ENCODE data around the gene KRTAP5-2.
"Not testable (repeated sequence)": the region's sequence is repeated elsewhere in the genome, so short reads cannot be mapped to it uniquely, and the experiment has no call there.

KRTAP5-2 gene

DNA sequence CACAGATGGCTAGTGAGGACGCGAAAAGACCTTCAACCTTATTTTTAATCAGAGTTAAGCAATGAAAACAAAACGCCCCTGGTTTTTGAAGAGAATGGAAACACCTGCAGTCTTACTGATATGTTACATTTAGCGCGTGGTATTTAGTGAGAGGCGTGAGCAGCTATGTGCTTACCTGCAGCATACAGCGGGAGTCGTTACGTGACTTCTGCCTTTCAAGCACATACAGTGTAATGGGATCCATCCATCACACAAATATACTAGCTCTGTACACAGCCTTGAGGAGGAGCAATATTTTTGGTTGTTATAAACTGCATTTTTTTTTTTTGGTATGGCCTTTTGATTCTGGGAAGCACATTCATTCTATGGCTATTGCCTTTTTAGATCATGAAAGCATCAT, 5.5 kb downstream of the KRTAP5-2 start:
- DNase-seq (ENCODE audit: low read depth): no peak
- TF ChIP-seq, protein P1, sequence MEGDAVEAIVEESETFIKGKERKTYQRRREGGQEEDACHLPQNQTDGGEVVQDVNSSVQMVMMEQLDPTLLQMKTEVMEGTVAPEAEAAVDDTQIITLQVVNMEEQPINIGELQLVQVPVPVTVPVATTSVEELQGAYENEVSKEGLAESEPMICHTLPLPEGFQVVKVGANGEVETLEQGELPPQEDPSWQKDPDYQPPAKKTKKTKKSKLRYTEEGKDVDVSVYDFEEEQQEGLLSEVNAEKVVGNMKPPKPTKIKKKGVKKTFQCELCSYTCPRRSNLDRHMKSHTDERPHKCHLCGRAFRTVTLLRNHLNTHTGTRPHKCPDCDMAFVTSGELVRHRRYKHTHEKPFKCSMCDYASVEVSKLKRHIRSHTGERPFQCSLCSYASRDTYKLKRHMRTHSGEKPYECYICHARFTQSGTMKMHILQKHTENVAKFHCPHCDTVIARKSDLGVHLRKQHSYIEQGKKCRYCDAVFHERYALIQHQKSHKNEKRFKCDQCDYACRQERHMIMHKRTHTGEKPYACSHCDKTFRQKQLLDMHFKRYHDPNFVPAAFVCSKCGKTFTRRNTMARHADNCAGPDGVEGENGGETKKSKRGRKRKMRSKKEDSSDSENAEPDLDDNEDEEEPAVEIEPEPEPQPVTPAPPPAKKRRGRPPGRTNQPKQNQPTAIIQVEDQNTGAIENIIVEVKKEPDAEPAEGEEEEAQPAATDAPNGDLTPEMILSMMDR (IDR thresholded peaks at IDR 0.05; ENCODE audit: low read length, missing control alignments): no peak
- no peak overlapping the region for H3K4me3 ChIP-seq (replicated peaks; ENCODE audit: low read depth, low read length)

DNA sequence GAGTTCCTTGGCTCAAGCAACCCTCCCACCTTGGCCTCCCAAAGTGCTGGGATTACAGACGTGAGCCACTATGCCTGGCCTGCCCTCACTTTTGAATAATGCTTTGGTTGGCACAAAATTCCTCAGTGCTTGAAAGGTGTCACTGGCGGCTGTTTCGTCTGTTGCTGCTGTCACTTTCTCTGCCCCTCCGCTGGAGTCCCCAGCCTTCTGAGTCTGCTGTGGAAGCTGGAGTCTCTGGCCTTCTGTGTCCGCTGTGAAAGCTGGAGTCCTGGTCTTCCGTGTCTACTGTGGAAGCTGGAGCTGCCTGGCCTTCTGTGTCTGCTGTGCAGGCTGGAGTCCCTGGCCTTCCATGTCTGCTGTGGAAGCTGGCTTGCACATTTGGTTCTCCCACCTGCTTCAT, 8.1 kb downstream of the KRTAP5-2 start:
- DNase-seq (ENCODE audit: low read depth): no peak
- TF ChIP-seq, protein P1 (IDR thresholded peaks at IDR 0.05; ENCODE audit: low read length, missing control alignments): no peak
- no peak overlapping the region for H3K4me3 ChIP-seq (replicated peaks; ENCODE audit: low read depth, low read length)

DNA sequence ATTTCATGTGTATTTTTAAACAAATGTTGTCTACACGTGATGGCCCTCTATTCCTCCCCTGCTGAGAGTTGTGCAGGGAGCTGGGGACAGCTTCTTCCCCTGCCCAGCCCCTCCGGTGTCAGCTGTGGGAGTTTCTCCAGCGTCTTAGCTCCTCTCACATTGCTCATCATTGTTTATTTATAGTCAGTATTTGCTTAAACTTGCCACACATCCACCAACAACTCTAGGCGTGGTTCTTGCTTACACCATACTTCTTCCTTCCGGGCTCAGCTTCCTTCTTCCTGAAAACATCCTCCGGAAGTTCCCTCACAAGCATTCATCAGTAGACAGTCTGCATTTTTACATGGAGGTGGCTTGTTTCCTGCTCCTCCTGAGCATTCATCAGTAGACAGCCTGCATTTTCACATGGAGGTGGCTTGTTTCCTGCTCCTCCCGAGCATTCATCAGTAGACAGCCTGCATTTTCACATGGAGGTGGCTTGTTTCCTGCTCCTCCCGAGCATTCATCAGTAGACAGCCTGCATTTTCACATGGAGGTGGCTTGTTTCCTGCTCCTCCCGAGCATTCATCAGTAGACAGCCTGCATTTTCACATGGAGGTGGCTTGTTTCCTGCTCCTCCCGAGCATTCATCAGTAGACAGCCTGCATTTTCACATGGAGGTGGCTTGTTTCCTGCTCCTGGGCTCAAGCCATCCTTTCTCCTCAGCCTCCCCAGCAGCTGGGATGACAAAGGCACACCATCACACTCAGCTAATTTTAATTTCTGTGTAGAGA, 8.7 kb downstream of the KRTAP5-2 start:
- DNase-seq (ENCODE audit: low read depth); H3K4me3 ChIP-seq (replicated peaks; ENCODE audit: low read depth, low read length): not testable (repeated sequence)

DNA sequence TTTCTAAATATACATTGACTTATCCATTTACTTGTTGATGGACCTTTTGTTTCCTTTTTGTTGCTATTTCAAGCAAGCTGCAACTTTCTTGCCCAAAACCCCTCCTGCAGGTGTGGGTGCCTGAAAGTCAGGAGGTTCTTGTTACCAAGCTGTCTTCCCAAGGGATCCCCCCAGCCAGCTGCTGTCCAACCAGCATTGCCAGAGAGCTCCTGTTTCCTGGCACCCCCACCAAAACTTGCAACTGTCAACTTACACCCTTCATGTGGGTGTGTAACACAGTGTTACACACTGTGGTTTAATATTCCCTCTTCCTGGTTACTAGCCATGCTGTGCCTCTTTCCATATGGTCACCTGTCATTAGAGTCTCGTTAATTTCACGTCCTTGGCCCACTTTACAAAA, 11.4 kb downstream of the KRTAP5-2 start:
- H3K4me3 ChIP-seq (replicated peaks; ENCODE audit: low read depth, low read length): no peak overlapping the region
- TF ChIP-seq, protein P1 (IDR thresholded peaks at IDR 0.05; ENCODE audit: low read length, missing control alignments): no peak
- no peak for DNase-seq (ENCODE audit: low read depth)

DNA sequence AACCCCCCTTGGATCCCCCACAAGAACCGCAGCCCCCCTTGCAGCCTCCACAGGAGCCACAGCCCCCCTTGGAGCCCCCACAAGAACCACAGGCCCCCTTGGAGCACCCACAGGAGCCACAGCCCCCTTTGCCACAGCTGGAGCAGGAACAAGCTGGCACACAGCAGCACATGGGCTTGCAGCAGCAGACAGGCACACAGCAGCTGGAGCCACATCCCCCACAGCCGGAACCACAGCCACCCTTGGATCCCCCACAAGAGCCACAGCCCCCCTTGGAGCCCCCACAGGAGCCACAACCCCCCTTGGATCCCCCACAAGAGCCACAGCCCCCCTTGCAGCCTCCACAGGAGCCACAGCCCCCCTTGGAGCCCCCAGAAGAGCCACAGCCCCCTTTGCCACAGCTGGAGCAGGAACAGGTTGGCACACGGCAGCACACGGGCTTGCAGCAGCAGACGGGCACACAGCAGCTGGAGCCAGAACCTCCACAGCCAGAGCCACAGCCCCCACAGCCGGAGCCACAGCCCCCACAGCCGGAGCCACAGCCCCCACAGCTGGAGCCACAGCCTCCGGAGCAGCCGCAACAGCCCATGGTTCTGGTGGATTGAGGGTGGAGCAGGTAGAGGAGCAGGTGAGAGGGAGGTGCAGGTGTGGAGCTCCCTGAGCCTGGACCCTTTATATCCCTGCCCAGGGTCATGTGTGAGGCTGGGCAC, 13.3 kb downstream of the KRTAP5-2 start, which contains the start of gene KRTAP5-1:
TSS of gene KRTAP5-1 (minus strand) at position 623 of the 710 bp plus-strand sequence. CDS start at position 589, 34 bp downstream.
- DNase-seq (ENCODE audit: low read depth); H3K4me3 ChIP-seq (replicated peaks; ENCODE audit: low read depth, low read length): not testable (repeated sequence)

DNA sequence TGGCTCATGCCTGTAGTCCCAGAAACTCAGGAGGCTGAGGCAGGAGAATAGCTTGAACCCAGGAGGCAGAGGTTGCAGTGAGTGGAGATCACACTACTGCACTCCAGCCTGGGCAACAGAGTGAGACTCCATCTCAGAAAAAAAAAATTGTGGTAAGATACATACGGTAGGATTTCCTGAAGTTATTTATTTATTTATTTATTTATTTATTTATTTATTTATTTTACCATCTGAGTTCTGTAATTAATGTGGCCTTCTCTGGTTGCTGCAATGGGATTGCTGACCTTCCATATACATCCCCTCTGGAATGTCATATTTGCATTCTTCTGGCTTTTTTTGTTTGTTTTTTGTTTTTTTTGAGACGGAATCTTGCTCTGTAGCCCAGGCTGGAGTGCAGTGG, 15.2 kb downstream of the KRTAP5-2 start:
- H3K4me3 ChIP-seq (replicated peaks; ENCODE audit: low read depth, low read length); DNase-seq (ENCODE audit: low read depth): not testable (repeated sequence)

DNA sequence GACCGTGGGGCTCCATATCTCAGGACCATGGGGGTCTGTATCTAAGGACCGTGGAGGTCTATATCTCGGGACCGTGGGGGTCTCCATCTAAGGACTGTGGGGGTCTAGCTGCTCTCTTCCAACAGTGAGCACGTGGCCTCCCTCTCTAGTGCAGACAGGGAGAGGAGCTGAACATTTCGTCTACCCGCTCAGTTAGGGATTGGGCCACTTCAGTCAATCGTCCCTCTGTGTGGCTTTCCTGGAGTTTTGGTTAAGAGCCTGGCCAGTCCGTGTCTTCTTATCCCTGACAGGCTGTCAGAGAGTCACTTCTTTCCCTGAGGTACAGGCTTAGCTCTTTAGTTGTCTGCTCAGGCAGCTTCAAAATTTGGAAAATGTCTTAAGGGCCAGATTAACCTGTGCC, 16.1 kb downstream of the KRTAP5-2 start:
- TF ChIP-seq, protein P1 (IDR thresholded peaks at IDR 0.05; ENCODE audit: low read length, missing control alignments): no peak
- no peak for DNase-seq (ENCODE audit: low read depth)
- no peak overlapping the region for H3K4me3 ChIP-seq (replicated peaks; ENCODE audit: low read depth, low read length)

DNA sequence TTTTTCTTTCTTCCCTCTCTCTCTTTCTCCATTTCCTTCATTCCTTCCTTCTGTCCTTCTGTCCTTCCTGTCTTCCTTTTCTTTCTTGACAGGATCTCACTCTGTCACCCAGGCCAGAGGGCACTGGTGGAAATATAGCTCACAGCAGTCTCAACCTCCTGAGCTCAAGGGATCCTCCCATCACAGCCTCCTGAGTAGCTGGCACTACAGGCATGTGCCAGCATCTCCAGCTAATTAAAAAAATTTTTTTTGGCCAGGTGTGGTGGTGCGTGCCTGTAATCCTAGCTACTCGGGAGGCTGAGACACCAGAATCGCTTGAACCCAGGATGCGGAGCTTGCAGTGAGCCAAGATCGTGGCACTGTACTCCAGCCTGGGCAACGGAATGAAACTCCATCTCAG, 21.3 kb downstream of the KRTAP5-2 start:
- TF ChIP-seq, protein P1 (IDR thresholded peaks at IDR 0.05; ENCODE audit: low read length, missing control alignments): no peak
- no peak overlapping the region for H3K4me3 ChIP-seq (replicated peaks; ENCODE audit: low read depth, low read length)
- DNase-seq (ENCODE audit: low read depth): no peak

DNA sequence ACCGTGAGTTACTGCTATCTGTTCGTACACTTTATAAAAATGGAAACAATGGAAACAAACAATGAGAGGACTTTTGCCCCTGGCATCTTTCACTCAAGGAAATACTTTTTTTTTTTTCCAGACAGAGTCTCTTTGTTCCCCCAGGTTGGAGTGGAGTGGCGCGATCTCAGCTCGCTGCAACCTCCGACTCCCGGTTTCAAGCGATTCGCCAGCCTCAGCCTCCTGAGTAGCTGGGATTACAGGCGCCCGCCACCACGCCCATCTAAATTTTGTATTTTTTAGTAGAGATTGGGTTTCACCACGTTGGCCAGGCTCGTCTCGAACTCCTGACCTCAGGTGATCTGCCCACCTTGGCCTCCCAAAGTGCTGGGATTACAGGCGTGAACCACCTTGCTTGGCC, 22.3 kb downstream of the KRTAP5-2 start:
- DNase-seq (ENCODE audit: low read depth); H3K4me3 ChIP-seq (replicated peaks; ENCODE audit: low read depth, low read length): not testable (repeated sequence)
